Neural progenitor cell (in vitro differentiated cells): Measurements from ENCODE around the gene GSTO2. TPM values are rescaled to one million over a fixed set of nuclear protein-coding genes. Genes with fewer than 3 reads are reported as not detected.

Experiments used
- DNase-seq: peaks from one replicate; pipeline ENCODE4 v3.0.0-alpha.2; 2016; ENCODE audit warnings: low spot score
- H2AFZ ChIP-seq: fragments of 200-600 bp; sonication (generic); replicated peaks from 2 replicates; pipeline ENCODE4 v1.6.1; 2016; ENCODE audit warnings: antibody characterized with exemption
- H3F3A ChIP-seq: fragments of 200-600 bp; sonication (generic); 2 replicates; pipeline ENCODE4 v1.6.1; 2016; ENCODE audit warnings: antibody characterized with exemption, low read depth
- H3K27ac ChIP-seq: fragments of 200-600 bp; sonication (generic); 2 replicates; pipeline ENCODE4 v1.5.1; 2016; ENCODE audit warnings: mild to moderate bottlenecking
- H3K27me3 ChIP-seq: fragments of 200-600 bp; sonication (generic); 2 replicates; pipeline ENCODE4 v1.6.1; 2016; ENCODE audit warnings: mild to moderate bottlenecking, moderate library complexity
- H3K36me3 ChIP-seq: fragments of 200-600 bp; sonication (generic); 2 replicates; pipeline ENCODE4 v1.5.1; 2016
- H3K4me1 ChIP-seq: fragments of 200-600 bp; sonication (generic); 2 replicates; pipeline ENCODE4 v1.6.1; 2016; ENCODE audit warnings: mixed run types
- H3K4me2 ChIP-seq: fragments of 200-600 bp; sonication (generic); 2 replicates; pipeline ENCODE4 v1.6.1; 2016
- H3K4me3 ChIP-seq: fragments of 200-600 bp; sonication (generic); 2 replicates; pipeline ENCODE4 v1.5.1; 2016
- H3K79me2 ChIP-seq: fragments of 200-600 bp; sonication (generic); 2 replicates; pipeline ENCODE4 v1.6.1; 2016; ENCODE audit warnings: low read depth
- H3K9ac ChIP-seq: fragments of 200-600 bp; sonication (generic); 2 replicates; pipeline ENCODE4 v1.6.1; 2016
- H3K9me3 ChIP-seq: fragments of 200-600 bp; sonication (generic); 2 replicates; pipeline ENCODE4 v1.5.1; 2016; ENCODE audit warnings: low read depth
- H4K20me1 ChIP-seq: fragments of 200-600 bp; sonication (generic); 2 replicates; pipeline ENCODE4 v1.6.1; 2016; ENCODE audit warnings: low read depth
- H3K27ac Mint-ChIP-seq: 3 replicates; pipeline ENCODE4 v1.8.0; 2021; ENCODE audit warnings: mixed read lengths
- H3K27me3 Mint-ChIP-seq: 2 replicates; pipeline ENCODE4 v1.8.0; 2022; ENCODE audit warnings: low read depth, mild to moderate bottlenecking, inconsistent platforms, moderate library complexity, mixed read lengths; ENCODE audit not compliant: insufficient read depth
- H3K36me3 Mint-ChIP-seq: 3 replicates; pipeline ENCODE4 v1.8.0; 2021; ENCODE audit warnings: mixed read lengths
- H3K4me1 Mint-ChIP-seq: 3 replicates; pipeline ENCODE4 v1.8.0; 2021; ENCODE audit warnings: mixed read lengths
- H3K4me3 Mint-ChIP-seq: 3 replicates; pipeline ENCODE4 v1.8.0; 2021; ENCODE audit warnings: mild to moderate bottlenecking, moderate library complexity, mixed read lengths
- H3K9me3 Mint-ChIP-seq: 3 replicates; pipeline ENCODE4 v1.8.0; 2020; ENCODE audit warnings: mixed read lengths
- EZH2 ChIP-seq: fragments of 200-600 bp; sonication (generic); IDR thresholded peaks from 2 replicates; pipeline ENCODE4 v1.6.1; 2017; ENCODE audit warnings: antibody characterized with exemption, mild to moderate bottlenecking, moderate library complexity
- EZH2phosphoT487 ChIP-seq: fragments of 200-600 bp; sonication (generic); IDR thresholded peaks from 2 replicates; pipeline ENCODE4 v1.6.1; 2017; ENCODE audit warnings: antibody characterized with exemption
- total RNA-seq: library from RNA; depleted of rRNA; stranded (reverse); fragments of >200 nt; gene quantifications from 2 replicates; pipeline ENCODE4 v1.2.3, GENCODE V29; 2015; ENCODE audit warnings: low replicate concordance
- TF ChIP-seq, protein P1 (sequence below): fragments of 200-600 bp; sonication (generic); IDR thresholded peaks from 2 replicates; pipeline ENCODE4 v1.5.1; 2017; ENCODE audit warnings: antibody characterized with exemption, mild to moderate bottlenecking

The GSTO2 gene
- total RNA-seq, 1 donor from 2014 or later: 4.9 TPM

DNA sequence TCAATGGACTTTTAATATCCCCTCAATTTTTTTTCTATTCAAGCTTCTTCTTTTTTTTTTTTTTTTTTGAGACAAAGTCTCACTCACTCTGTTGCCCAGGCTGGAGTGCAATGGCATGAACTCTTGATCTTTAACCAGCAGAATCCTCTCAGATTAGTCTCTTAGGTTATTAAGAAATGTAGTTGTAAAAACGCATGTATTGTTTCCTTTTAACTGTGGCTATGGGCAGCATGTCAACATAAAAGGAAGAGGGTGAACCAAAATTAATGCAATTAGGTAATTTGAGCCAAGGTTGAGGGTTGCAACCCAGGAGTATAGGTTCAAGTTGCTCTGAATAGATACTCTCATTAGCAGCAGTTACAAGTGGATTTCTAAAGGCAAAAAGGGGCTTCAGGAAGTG lies 18.6 kb upstream of the GSTO2 start:
- Histone ChIP-seq H3K9ac (no peak overlapping the region), H3K79me2 (no peaks in the 10 kb centered on the region), H3K4me1 (peaks cover 9% of the 10 kb centered on the region), H3K36me3 (no peaks in the 10 kb centered on the region), H2AFZ (no peak overlapping the region), H3K9me3 (no peaks in the 10 kb centered on the region), H3K27ac (no peak overlapping the region), H3K4me3 (no peak overlapping the region), H3K27me3 (peaks cover 34% of the 10 kb centered on the region), H4K20me1 (no peaks in the 10 kb centered on the region), H3K4me2 (no peak overlapping the region), H3F3A (peaks cover 10% of the 10 kb centered on the region)
- no peak overlapping the region for H3K4me3 Mint-ChIP-seq
- no peak overlapping the region for H3K27ac Mint-ChIP-seq
- H3K9me3 Mint-ChIP-seq: no peaks in the 10 kb centered on the region
- TF ChIP-seq, protein P1, sequence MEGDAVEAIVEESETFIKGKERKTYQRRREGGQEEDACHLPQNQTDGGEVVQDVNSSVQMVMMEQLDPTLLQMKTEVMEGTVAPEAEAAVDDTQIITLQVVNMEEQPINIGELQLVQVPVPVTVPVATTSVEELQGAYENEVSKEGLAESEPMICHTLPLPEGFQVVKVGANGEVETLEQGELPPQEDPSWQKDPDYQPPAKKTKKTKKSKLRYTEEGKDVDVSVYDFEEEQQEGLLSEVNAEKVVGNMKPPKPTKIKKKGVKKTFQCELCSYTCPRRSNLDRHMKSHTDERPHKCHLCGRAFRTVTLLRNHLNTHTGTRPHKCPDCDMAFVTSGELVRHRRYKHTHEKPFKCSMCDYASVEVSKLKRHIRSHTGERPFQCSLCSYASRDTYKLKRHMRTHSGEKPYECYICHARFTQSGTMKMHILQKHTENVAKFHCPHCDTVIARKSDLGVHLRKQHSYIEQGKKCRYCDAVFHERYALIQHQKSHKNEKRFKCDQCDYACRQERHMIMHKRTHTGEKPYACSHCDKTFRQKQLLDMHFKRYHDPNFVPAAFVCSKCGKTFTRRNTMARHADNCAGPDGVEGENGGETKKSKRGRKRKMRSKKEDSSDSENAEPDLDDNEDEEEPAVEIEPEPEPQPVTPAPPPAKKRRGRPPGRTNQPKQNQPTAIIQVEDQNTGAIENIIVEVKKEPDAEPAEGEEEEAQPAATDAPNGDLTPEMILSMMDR: no peak
- TF ChIP-seq EZH2 (no peak), EZH2phosphoT487 (no peak)
- H3K4me1 Mint-ChIP-seq: peaks cover 18% of the 10 kb centered on the region
- DNase-seq: no peak
- no peaks in the 10 kb centered on the region for H3K36me3 Mint-ChIP-seq
- peaks cover 2% of the 10 kb centered on the region for H3K27me3 Mint-ChIP-seq

DNA sequence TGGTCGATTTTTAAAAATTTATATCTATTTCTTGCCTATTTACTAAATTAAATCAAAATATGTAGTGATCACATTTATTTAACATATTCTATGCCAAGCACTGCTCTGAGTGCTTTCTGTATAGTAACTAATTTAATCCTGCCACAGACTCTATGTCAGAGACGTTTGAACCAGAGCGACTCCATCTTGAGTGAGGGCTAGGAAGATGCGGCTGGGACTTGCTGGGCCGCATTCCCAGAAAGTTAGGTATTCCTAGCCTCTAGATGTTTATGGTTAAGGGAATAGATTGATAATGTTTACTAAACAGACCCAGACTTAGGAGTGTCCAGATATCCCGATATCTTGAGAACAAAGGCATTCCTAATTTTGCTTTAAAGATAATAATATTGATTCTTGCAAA lies 17.5 kb upstream of the GSTO2 start:
- Histone ChIP-seq H3K36me3 (no peaks in the 10 kb centered on the region), H3F3A (peaks cover 15% of the 10 kb centered on the region), H3K4me2 (no peak overlapping the region), H3K79me2 (peaks cover 3% of the 10 kb centered on the region), H3K9me3 (no peaks in the 10 kb centered on the region), H3K27ac (no peak overlapping the region), H4K20me1 (no peaks in the 10 kb centered on the region), H3K27me3 (peaks cover 43% of the 10 kb centered on the region), H3K9ac (no peak overlapping the region), H2AFZ (no peak overlapping the region), H3K4me1 (peaks cover 15% of the 10 kb centered on the region), H3K4me3 (no peak overlapping the region)
- Mint-ChIP-seq H3K9me3 (no peaks in the 10 kb centered on the region), H3K4me1 (peaks cover 28% of the 10 kb centered on the region), H3K36me3 (no peaks in the 10 kb centered on the region), H3K27ac (no peak overlapping the region), H3K27me3 (peaks cover 2% of the 10 kb centered on the region), H3K4me3 (no peak overlapping the region)
- TF ChIP-seq, protein P1: no peak
- TF ChIP-seq EZH2: no peak
- no peak for TF ChIP-seq EZH2phosphoT487
- no peak for DNase-seq

DNA sequence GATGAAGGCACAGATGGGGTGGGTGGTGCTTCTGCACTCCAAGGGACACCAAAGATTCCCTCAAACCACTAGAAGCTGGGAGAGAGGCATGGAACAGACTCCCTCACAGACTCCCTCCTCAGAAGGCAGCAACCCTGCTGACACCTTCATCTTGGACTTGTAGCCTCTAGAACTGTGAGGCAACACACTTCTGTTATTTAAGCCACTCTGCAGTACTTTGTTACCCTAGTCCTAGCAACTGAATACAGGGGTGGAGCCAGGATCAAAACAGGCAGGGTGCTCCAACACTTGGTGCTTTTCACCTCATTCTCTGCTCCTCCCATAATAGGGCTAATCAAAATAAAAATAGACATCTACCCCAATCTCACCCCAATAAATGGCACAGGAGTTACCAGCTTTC lies 16.6 kb upstream of the GSTO2 start:
- Histone ChIP-seq H3K27me3 (peaks cover 43% of the 10 kb centered on the region), H3K4me1 (peaks cover 15% of the 10 kb centered on the region), H4K20me1 (no peaks in the 10 kb centered on the region), H3K36me3 (no peaks in the 10 kb centered on the region), H3F3A (peaks cover 15% of the 10 kb centered on the region), H3K9me3 (no peaks in the 10 kb centered on the region), H2AFZ (no peak overlapping the region), H3K9ac (no peak overlapping the region), H3K4me2 (no peak overlapping the region), H3K79me2 (peaks cover 7% of the 10 kb centered on the region), H3K27ac (no peak overlapping the region), H3K4me3 (no peak overlapping the region)
- peaks cover 2% of the 10 kb centered on the region for H3K27me3 Mint-ChIP-seq
- no peak overlapping the region for H3K27ac Mint-ChIP-seq
- peaks cover 29% of the 10 kb centered on the region for H3K4me1 Mint-ChIP-seq
- H3K4me3 Mint-ChIP-seq: no peak overlapping the region
- H3K9me3 Mint-ChIP-seq: no peaks in the 10 kb centered on the region
- no peak for TF ChIP-seq EZH2
- TF ChIP-seq EZH2phosphoT487: no peak
- TF ChIP-seq, protein P1: no peak
- DNase-seq: no peak
- no peaks in the 10 kb centered on the region for H3K36me3 Mint-ChIP-seq
